ENCODE data around the gene PNMA8C. TPM values are rescaled to one million over a fixed set of nuclear protein-coding genes. Genes with fewer than 3 reads are reported as not detected.

Gene PNMA8C
- total RNA-seq, 1 donor from 2014 or later = 0.52 TPM

- Histone ChIP-seq H3K4me1 (ENCODE audit: control insufficient read depth in 3 of 3, insufficient read depth in 3 of 3, low read length in 3 of 3) (peaks cover 0 to 4% (median 0%) of the 10 kb centered on the region in 3 donors), H3K27ac (ENCODE audit: low read depth, low read length) (no peak overlapping the region), H3K9ac (ENCODE audit: low read depth in 1 of 3, low read length in 3 of 3) (no peak overlapping the region), H3K27me3 (ENCODE audit: control insufficient read depth in 3 of 3, insufficient read depth in 3 of 3, low read length in 3 of 3) (no peaks in the 10 kb centered on the region), H3K36me3 (ENCODE audit: control insufficient read depth in 3 of 3, insufficient read depth in 3 of 3, low read length in 3 of 3) (peaks cover 43 to 45% (median 44%) of the 10 kb centered on the region in 3 donors), H3K4me3 (ENCODE audit: low read length in 3 of 3) (no peak overlapping the region), H3K9me3 (ENCODE audit: control insufficient read depth in 3 of 3, low read length in 3 of 3) (no peaks in the 10 kb centered on the region)
These were observed 37.2 kb downstream of the PNMA8C start for GRCh38 chr19:46391296-46392251.

DNA sequence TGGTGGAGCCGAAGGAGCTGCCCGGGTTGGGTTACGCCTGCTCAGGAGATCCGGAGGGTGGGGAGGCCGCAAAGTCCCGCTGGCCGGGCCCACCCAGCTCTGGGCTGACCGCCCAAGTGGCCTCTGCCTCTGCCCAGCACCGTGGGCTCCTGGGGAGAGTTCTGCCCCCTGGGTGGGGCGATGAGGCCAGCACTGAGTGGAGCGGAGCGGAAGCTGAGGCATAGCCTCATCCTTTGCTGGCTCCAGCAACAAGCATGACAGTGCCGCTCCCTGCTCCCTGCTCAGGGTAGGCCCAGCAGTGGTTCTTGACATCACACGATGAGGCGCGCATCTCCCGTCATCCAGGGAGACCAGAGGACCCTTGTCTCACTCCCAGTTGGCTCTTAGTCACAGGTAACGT, 37.9 kb downstream of the PNMA8C start:
- H3K4me3 ChIP-seq (ENCODE audit: low read length in 3 of 3) = no peak overlapping the region
- no peak overlapping the region for H3K9ac ChIP-seq (ENCODE audit: low read depth in 1 of 3, low read length in 3 of 3)
- peaks cover 0 to 4% (median 0%) of the 10 kb centered on the region in 3 donors for H3K4me1 ChIP-seq (ENCODE audit: control insufficient read depth in 3 of 3, insufficient read depth in 3 of 3, low read length in 3 of 3)
- peaks cover 44 to 47% (median 46%) of the 10 kb centered on the region in 3 donors for H3K36me3 ChIP-seq (ENCODE audit: control insufficient read depth in 3 of 3, insufficient read depth in 3 of 3, low read length in 3 of 3)
- H3K27ac ChIP-seq (ENCODE audit: low read depth, low read length) = no peak overlapping the region
- no peaks in the 10 kb centered on the region for H3K27me3 ChIP-seq (ENCODE audit: control insufficient read depth in 3 of 3, insufficient read depth in 3 of 3, low read length in 3 of 3)
- no peaks in the 10 kb centered on the region for H3K9me3 ChIP-seq (ENCODE audit: control insufficient read depth in 3 of 3, low read length in 3 of 3)

DNA sequence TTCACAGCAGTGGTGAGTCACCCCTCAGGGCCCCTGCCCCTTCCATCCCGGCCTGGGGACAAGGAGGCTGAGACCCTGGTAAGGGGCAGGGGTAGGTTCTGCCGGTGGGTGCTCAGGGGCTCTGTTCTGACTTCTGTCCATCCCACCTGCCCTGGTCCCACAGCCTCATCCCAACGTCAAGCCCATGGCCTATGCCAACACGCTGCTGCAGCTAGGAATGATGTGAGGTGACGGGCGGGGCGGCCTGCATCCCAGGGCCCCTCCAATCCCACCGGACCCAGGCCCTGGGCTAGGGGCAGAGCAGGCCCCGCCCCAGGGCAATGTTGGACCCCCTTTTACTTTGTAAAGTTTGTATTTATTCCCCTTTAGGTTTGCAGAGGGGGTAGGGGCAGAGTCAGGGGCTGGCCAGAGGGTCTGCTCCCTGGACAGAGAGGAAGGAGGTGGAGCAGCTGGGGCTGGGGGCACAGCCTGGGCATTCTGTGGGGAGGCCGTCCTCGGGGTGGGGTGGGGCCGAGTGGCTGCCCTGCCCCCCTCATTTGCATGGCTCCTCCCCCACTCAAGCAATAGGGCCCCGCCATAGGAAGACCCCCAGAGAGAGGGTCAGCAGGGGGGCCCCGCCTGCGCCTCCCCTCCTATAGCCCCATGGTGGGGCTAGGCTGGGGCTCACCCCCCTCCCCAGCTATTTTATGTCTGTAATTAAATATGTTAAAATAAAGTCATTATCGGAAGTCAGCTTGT, 38.4 kb downstream of the PNMA8C start:
- Histone ChIP-seq H3K9ac (ENCODE audit: low read depth in 1 of 3, low read length in 3 of 3) (no peak overlapping the region), H3K27ac (ENCODE audit: low read depth, low read length) (no peak overlapping the region), H3K27me3 (ENCODE audit: control insufficient read depth in 3 of 3, insufficient read depth in 3 of 3, low read length in 3 of 3) (no peaks in the 10 kb centered on the region), H3K36me3 (ENCODE audit: control insufficient read depth in 3 of 3, insufficient read depth in 3 of 3, low read length in 3 of 3) (peaks cover 44 to 47% (median 46%) of the 10 kb centered on the region in 3 donors), H3K4me3 (ENCODE audit: low read length in 3 of 3) (no peak overlapping the region), H3K9me3 (ENCODE audit: control insufficient read depth in 3 of 3, low read length in 3 of 3) (no peaks in the 10 kb centered on the region), H3K4me1 (ENCODE audit: control insufficient read depth in 3 of 3, insufficient read depth in 3 of 3, low read length in 3 of 3) (peaks cover 0 to 4% (median 0%) of the 10 kb centered on the region in 3 donors)

DNA sequence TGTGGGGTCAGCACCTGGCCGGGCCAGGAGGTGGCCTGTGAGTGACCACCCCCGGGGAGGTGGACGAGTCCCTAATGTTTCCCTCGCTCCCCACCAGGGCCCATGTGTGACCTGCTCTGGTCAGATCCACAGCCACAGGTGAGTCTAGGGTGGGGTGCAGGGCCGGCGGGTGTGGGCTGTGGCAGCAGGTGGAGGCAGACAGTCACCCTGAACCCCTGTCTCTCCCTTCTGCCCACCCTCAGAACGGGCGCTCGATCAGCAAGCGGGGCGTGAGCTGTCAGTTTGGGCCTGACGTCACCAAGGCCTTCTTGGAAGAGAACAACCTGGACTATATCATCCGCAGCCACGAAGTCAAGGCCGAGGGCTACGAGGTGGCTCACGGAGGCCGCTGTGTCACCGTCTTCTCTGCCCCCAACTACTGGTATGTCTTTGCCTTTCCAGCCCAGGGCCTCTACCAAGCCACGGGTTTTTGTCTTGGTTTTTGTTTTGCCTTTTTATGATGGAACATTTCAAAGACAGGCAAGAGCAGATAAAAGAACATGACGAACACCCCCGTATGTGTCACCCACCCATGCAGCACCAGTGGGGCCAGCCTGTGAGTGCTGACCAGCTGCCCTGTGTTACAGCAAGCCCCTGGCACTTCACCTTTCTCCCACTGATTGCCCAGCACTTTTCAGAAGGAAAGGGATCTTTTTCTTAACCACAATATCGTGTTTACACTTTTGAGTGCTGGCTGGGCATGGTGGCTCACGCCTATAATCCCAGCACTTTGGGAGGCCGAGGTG, 40.2 kb downstream of the PNMA8C start:
- Histone ChIP-seq H3K9ac (ENCODE audit: low read depth in 1 of 3, low read length in 3 of 3) (no peak overlapping the region), H3K4me1 (ENCODE audit: control insufficient read depth in 3 of 3, insufficient read depth in 3 of 3, low read length in 3 of 3) (peaks cover 0 to 7% (median 0%) of the 10 kb centered on the region in 3 donors), H3K36me3 (ENCODE audit: control insufficient read depth in 3 of 3, insufficient read depth in 3 of 3, low read length in 3 of 3) (peaks cover 56 to 63% (median 59%) of the 10 kb centered on the region in 3 donors), H3K27me3 (ENCODE audit: control insufficient read depth in 3 of 3, insufficient read depth in 3 of 3, low read length in 3 of 3) (no peaks in the 10 kb centered on the region), H3K4me3 (ENCODE audit: low read length in 3 of 3) (no peak overlapping the region), H3K9me3 (ENCODE audit: control insufficient read depth in 3 of 3, low read length in 3 of 3) (no peaks in the 10 kb centered on the region), H3K27ac (ENCODE audit: low read depth, low read length) (no peak overlapping the region)

- H3K36me3 ChIP-seq (ENCODE audit: control insufficient read depth in 3 of 3, insufficient read depth in 3 of 3, low read length in 3 of 3) = peaks cover 56 to 64% (median 59%) of the 10 kb centered on the region in 3 donors
- H3K27ac ChIP-seq (ENCODE audit: low read depth, low read length) = no peak overlapping the region
- H3K9ac ChIP-seq (ENCODE audit: low read depth in 1 of 3, low read length in 3 of 3) = no peak overlapping the region
- no peaks in the 10 kb centered on the region for H3K9me3 ChIP-seq (ENCODE audit: control insufficient read depth in 3 of 3, low read length in 3 of 3)
- H3K4me3 ChIP-seq (ENCODE audit: low read length in 3 of 3) = no peak overlapping the region
- H3K27me3 ChIP-seq (ENCODE audit: control insufficient read depth in 3 of 3, insufficient read depth in 3 of 3, low read length in 3 of 3) = no peaks in the 10 kb centered on the region
- H3K4me1 ChIP-seq (ENCODE audit: control insufficient read depth in 3 of 3, insufficient read depth in 3 of 3, low read length in 3 of 3) = peaks cover 0 to 7% (median 0%) of the 10 kb centered on the region in 3 donors
These were observed 41.0 kb downstream of the PNMA8C start for GRCh38 chr19:46387713-46388130.

DNA sequence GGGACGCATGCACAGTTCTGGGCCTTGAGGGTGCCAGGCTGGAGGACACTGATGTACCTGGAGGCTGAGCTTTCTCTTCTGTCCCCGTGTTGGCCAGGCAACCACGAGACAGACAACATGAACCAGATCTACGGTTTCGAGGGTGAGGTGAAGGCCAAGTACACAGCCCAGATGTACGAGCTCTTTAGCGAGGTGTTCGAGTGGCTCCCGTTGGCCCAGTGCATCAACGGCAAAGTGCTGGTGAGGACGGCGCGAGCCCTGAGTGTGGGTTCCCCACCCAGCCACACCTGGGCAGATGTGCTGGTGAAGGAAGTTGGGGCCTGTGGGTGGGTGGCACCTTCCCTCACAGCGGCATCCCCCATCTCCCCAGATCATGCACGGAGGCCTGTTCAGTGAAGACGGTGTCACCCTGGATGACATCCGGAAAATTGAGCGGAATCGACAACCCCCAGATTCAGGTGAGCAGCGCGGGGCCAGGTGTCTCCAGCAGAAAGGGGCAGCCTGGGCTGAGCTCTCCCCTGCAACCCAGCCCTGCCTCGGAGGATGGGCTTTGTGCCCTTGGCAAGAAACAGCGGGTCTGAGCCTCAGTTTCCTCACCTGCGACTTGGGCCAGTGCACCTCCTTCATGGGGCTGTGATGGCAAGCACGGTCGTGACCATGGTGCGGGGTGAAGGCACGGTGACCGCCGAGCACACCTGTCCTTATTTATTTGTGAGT, 41.6 kb downstream of the PNMA8C start:
- no peak overlapping the region for H3K27ac ChIP-seq (ENCODE audit: low read depth, low read length)
- H3K27me3 ChIP-seq (ENCODE audit: control insufficient read depth in 3 of 3, insufficient read depth in 3 of 3, low read length in 3 of 3) = no peaks in the 10 kb centered on the region
- H3K9me3 ChIP-seq (ENCODE audit: control insufficient read depth in 3 of 3, low read length in 3 of 3) = no peaks in the 10 kb centered on the region
- peaks cover 56 to 65% (median 59%) of the 10 kb centered on the region in 3 donors for H3K36me3 ChIP-seq (ENCODE audit: control insufficient read depth in 3 of 3, insufficient read depth in 3 of 3, low read length in 3 of 3)
- no peak overlapping the region for H3K4me3 ChIP-seq (ENCODE audit: low read length in 3 of 3)
- H3K4me1 ChIP-seq (ENCODE audit: control insufficient read depth in 3 of 3, insufficient read depth in 3 of 3, low read length in 3 of 3) = peaks cover 0 to 3% (median 0%) of the 10 kb centered on the region in 3 donors
- H3K9ac ChIP-seq (ENCODE audit: low read depth in 1 of 3, low read length in 3 of 3) = no peak overlapping the region

DNA sequence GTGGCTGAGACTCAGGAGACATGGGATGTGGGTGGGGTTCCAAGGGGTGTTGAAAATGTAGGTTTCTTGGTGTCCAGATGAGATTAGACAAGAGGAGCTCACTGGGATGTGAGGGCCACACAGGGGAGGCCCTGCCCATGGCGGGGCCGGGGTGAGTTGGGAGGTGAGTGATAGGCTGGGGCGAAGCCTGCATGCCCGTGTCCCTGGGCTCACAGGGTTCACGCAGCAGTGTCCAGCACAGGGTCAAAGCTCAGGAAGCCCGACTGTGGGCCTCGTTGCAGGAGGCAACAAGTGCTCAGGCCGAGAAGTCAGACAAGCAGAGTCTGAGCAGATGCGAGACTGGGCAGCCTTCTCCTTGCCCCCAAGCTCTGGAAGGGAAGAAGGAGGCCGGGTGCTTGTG, 42.6 kb downstream of the PNMA8C start:
- peaks cover 0 to 3% (median 0%) of the 10 kb centered on the region in 3 donors for H3K4me1 ChIP-seq (ENCODE audit: control insufficient read depth in 3 of 3, insufficient read depth in 3 of 3, low read length in 3 of 3)
- H3K9me3 ChIP-seq (ENCODE audit: control insufficient read depth in 3 of 3, low read length in 3 of 3) = no peaks in the 10 kb centered on the region
- no peaks in the 10 kb centered on the region for H3K27me3 ChIP-seq (ENCODE audit: control insufficient read depth in 3 of 3, insufficient read depth in 3 of 3, low read length in 3 of 3)
- H3K9ac ChIP-seq (ENCODE audit: low read depth in 1 of 3, low read length in 3 of 3) = no peak overlapping the region
- H3K27ac ChIP-seq (ENCODE audit: low read depth, low read length) = no peak overlapping the region
- H3K36me3 ChIP-seq (ENCODE audit: control insufficient read depth in 3 of 3, insufficient read depth in 3 of 3, low read length in 3 of 3) = peaks cover 55 to 63% (median 56%) of the 10 kb centered on the region in 3 donors
- no peak overlapping the region for H3K4me3 ChIP-seq (ENCODE audit: low read length in 3 of 3)

DNA sequence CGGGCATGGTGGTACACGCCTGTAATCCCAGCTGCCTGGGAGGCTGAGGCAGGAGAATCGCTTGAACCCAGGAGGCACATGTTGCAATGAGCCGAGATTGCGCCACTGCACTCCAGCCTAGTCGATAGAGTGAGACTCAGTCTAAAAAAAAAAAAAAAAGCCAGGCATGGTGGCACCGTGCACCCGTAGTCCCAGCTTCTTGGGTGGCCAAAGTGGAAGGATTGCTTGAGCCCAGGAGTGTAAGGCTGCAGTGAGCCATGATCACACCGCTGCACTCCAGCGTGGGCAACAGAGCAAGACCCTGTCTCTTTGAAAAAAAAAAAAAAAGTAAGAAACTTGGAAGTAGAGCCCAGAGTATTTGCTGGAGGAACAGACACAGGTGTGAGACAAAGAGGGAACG, 43.1 kb downstream of the PNMA8C start:
- Histone ChIP-seq H3K9me3 (ENCODE audit: control insufficient read depth in 3 of 3, low read length in 3 of 3) (no peaks in the 10 kb centered on the region), H3K27ac (ENCODE audit: low read depth, low read length) (no peak overlapping the region), H3K9ac (ENCODE audit: low read depth in 1 of 3, low read length in 3 of 3) (no peak overlapping the region), H3K36me3 (ENCODE audit: control insufficient read depth in 3 of 3, insufficient read depth in 3 of 3, low read length in 3 of 3) (peaks cover 51 to 60% (median 52%) of the 10 kb centered on the region in 3 donors), H3K4me3 (ENCODE audit: low read length in 3 of 3) (no peak overlapping the region), H3K4me1 (ENCODE audit: control insufficient read depth in 3 of 3, insufficient read depth in 3 of 3, low read length in 3 of 3) (peaks cover 0 to 3% (median under 1%) of the 10 kb centered on the region in 3 donors), H3K27me3 (ENCODE audit: control insufficient read depth in 3 of 3, insufficient read depth in 3 of 3, low read length in 3 of 3) (no peaks in the 10 kb centered on the region)

GRCh38 chr19:46384396-46384795, 44.3 kb downstream of the PNMA8C start:
- Histone ChIP-seq H3K4me1 (ENCODE audit: control insufficient read depth in 3 of 3, insufficient read depth in 3 of 3, low read length in 3 of 3) (peaks cover 0 to 11% (median 10%) of the 10 kb centered on the region in 3 donors), H3K4me3 (ENCODE audit: low read length in 3 of 3) (no peak overlapping the region), H3K27me3 (ENCODE audit: control insufficient read depth in 3 of 3, insufficient read depth in 3 of 3, low read length in 3 of 3) (no peaks in the 10 kb centered on the region), H3K27ac (ENCODE audit: low read depth, low read length) (no peak overlapping the region), H3K9ac (ENCODE audit: low read depth in 1 of 3, low read length in 3 of 3) (no peak overlapping the region), H3K36me3 (ENCODE audit: control insufficient read depth in 3 of 3, insufficient read depth in 3 of 3, low read length in 3 of 3) (peaks cover 44 to 52% (median 46%) of the 10 kb centered on the region in 3 donors), H3K9me3 (ENCODE audit: control insufficient read depth in 3 of 3, low read length in 3 of 3) (no peaks in the 10 kb centered on the region)

All from skeletal muscle tissue (tissue), 4 donors.